K562 (cell line): ENCODE results near the gene REG4. TPM values are rescaled to one million over a fixed set of nuclear protein-coding genes. Genes with fewer than 3 reads are reported as not detected.
"Not testable (repeated sequence)": the region's sequence is repeated elsewhere in the genome, so short reads cannot be mapped to it uniquely, and the experiment has no call there.

Experiments
- ATAC-seq: fragments of 200-7000 bp; cut with Tn5 transposase; 3 replicates; pipeline ENCODE4 v1.9.1; 2020; ENCODE audit warnings: moderate library complexity
- BruUV-seq: library from RNA; stranded (reverse); fragments of 400-500 nt; replicated peaks from 2 replicates; lab custom pipeline; 2021; lab: Mats Ljungman, UMichigan
- CTCF ChIA-PET: fragments of 300-600 bp; formaldehyde crosslinking; extraction: SDS; loops from one replicate; lab custom pipeline; 2021; ENCODE audit warnings: low intra/inter-chr PET ratio; lab: Yijun Ruan, JAX
- POLR2A ChIA-PET: fragments of 300-600, 350-650 bp; sonication (Branson Sonifier 250); formaldehyde crosslinking; extraction: SDS; loops from one replicate; lab custom pipeline; 2021; ENCODE audit warnings: antibody characterized with exemption, inconsistent platforms; lab: Yijun Ruan, JAX
- DNase-seq, 4 experiments: peaks; one replicate each; pipeline versions ENCODE4 v3.0.0 to v3.0.0-alpha.2; 2011 to 2018; ENCODE audit warnings: low spot score in 3 of 4, mixed read lengths in 3 of 4; ENCODE audit errors: extremely low read depth in 1 of 4
- FAIRE-seq: peaks from 2 replicates; lab custom pipeline; 2011; peaks lifted over from hg19 to GRCh38; lab: Jason Lieb, UNC
- H2AFZ ChIP-seq: 2 replicates; pipeline ENCODE4 v1.6.0; 2011; ENCODE audit warnings: low read depth, low read length, control low read depth, inconsistent platforms
- H3K27ac ChIP-seq: fragments of 200-600 bp; 3 replicates; pipeline ENCODE4 v1.8.0; 2011; ENCODE audit warnings: low read depth, mild to moderate bottlenecking, control low read depth, inconsistent platforms, low read length, moderate library complexity, mixed read lengths; ENCODE audit errors: extremely low read depth
- H3K27me3 ChIP-seq, 2 experiments: fragments of 300-600 bp in 1 of 2; 2 replicates in 1 of 2; 3 replicates in 1 of 2; pipeline versions ENCODE4 v1.6.0 to v1.8.0; 2011; ENCODE audit warnings: inconsistent platforms in 2 of 2, low read length in 2 of 2, mild to moderate bottlenecking in 1 of 2, mixed read lengths in 1 of 2, moderate library complexity in 1 of 2; ENCODE audit not compliant: control insufficient read depth in 2 of 2, insufficient read depth in 2 of 2
- H3K36me3 ChIP-seq: fragments of 300-600 bp; 3 replicates; pipeline ENCODE4 v1.8.0; 2011; ENCODE audit warnings: mild to moderate bottlenecking, low read length, inconsistent platforms; ENCODE audit not compliant: control insufficient read depth, insufficient read depth
- H3K4me1 ChIP-seq, 2 experiments: fragments of 200-600 bp in 1 of 2; replicated peaks in 1 of 2; 2 replicates in 1 of 2; 3 replicates in 1 of 2; pipeline versions ENCODE4 v1.5.1 to v1.8.0; 2011; ENCODE audit warnings: inconsistent platforms in 2 of 2, low read length in 2 of 2, mild to moderate bottlenecking in 1 of 2, mixed read lengths in 1 of 2, moderate library complexity in 1 of 2; ENCODE audit not compliant: control insufficient read depth in 2 of 2, insufficient read depth in 2 of 2
- H3K4me2 ChIP-seq: 2 replicates; pipeline ENCODE4 v1.6.1; 2011; ENCODE audit warnings: low read length, control low read depth, inconsistent platforms, mixed read lengths; ENCODE audit not compliant: insufficient read depth
- H3K4me3 ChIP-seq: fragments of 200-600 bp; sonication (generic), shearing (Covaris generic); 2 replicates; pipeline ENCODE4 v1.5.1; 2016; ENCODE audit warnings: control low read depth, inconsistent platforms
- H3K79me2 ChIP-seq: fragments of 200-600 bp; 3 replicates; pipeline ENCODE4 v1.8.0; 2011; ENCODE audit warnings: low read length, inconsistent platforms; ENCODE audit not compliant: control insufficient read depth, insufficient read depth
- H3K9ac ChIP-seq, 2 experiments: 2 replicates each; pipeline versions ENCODE4 v1.6.0 to v1.6.1; 2011; ENCODE audit warnings: low read depth in 2 of 2, low read length in 2 of 2, control low read depth in 1 of 2, inconsistent platforms in 1 of 2, mild to moderate bottlenecking in 1 of 2, mixed read lengths in 1 of 2; ENCODE audit not compliant: insufficient read depth in 1 of 2
- H3K9me1 ChIP-seq: one replicate; pipeline ENCODE4 v1.6.0; 2011; ENCODE audit warnings: inconsistent platforms, mild to moderate bottlenecking, low read length, moderate library complexity; ENCODE audit not compliant: control insufficient read depth, insufficient read depth
- H3K9me3 ChIP-seq: replicated peaks from 2 replicates; pipeline ENCODE4 v1.5.1; 2011; ENCODE audit warnings: low read depth, low read length, inconsistent platforms; ENCODE audit not compliant: control insufficient read depth, insufficient read depth
- H4K20me1 ChIP-seq: replicated peaks from 2 replicates; pipeline ENCODE4 v1.6.1; 2011; ENCODE audit warnings: low read length, inconsistent platforms, mixed read lengths; ENCODE audit not compliant: control insufficient read depth, insufficient read depth
- ZMIZ1 ChIP-seq, 2 experiments: fragments of 150-350 bp in 1 of 2; IDR thresholded peaks; 2 replicates each; pipeline ENCODE4 v1.6.1; 2012 to 2016; ENCODE audit warnings: low read depth in 2 of 2, low read length in 2 of 2, mild to moderate bottlenecking in 1 of 2, moderate library complexity in 1 of 2
- in situ Hi-C: fragments of 300-500 bp; cut with MboI; formaldehyde crosslinking; loops from 4 replicates; pipeline ENCODE4 v1.15.0; 2018; ENCODE audit warnings: inconsistent platforms, mixed read lengths
- intact Hi-C: fragments of 100-400 bp; cut with micrococcal nuclease; formaldehyde crosslinking; loops from 2 replicates; pipeline ENCODE4 v1.14.2; 2022
- polyA plus RNA-seq, 8 experiments: library from polyadenylated mRNA; depleted of rRNA in 4 of 8; stranded (reverse) in 5 of 8; unstranded in 3 of 8; fragments of >200 nt; fragmentation: Nextera tagmentation in 2 of 8; fragmentation: Illumina TruSeq in 1 of 8; extraction: Ambion mirVana in 2 of 8; extraction: Trizol in 1 of 8; gene quantifications; 2 replicates each; pipeline versions ENCODE4 v1.2.1 to v1.2.3, GENCODE V29; 2011 to 2014; ENCODE audit warnings: inconsistent platforms in 1 of 8, missing spikeins in 1 of 8
- total RNA-seq, 7 experiments: library from RNA; depleted of rRNA in 6 of 7; stranded (reverse); fragments of >200 nt in 6 of 7; fragmentation: Illumina TruSeq in 2 of 7; extraction: Trizol in 2 of 7; gene quantifications; 2 replicates each; pipeline versions ENCODE4 v1.2.1 to v1.2.3, GENCODE V29; 2011 to 2021; ENCODE audit warnings: low replicate concordance in 1 of 7

The REG4 gene
- total and polyA plus RNA-seq, 9 of the 15 experiments (the other 6 are each of a cell fraction or from before 2014, with no cell fraction given) = not detected

- TF ChIP-seq ZMIZ1 (IDR thresholded peaks at IDR 0.05; ENCODE audit: low read depth in 2 of 2, low read length in 2 of 2) = no peak
These were observed 18.4 kb upstream of the REG4 start (continued) for GRCh38 chr1:119829625-119830024.

GRCh38 chr1:119829006-119829405 lies 17.7 kb upstream of the REG4 start:
- H2AFZ ChIP-seq, H3K9me1 ChIP-seq, BruUV-seq, FAIRE-seq, H3K4me1 ChIP-seq, H3K9me3 ChIP-seq, H3K27me3 ChIP-seq, in situ Hi-C loops, DNase-seq, H3K79me2 ChIP-seq, intact Hi-C loops, ATAC-seq, H3K36me3 ChIP-seq, H3K4me3 ChIP-seq, H3K9ac ChIP-seq, CTCF ChIA-PET, H4K20me1 ChIP-seq, H3K27ac ChIP-seq, H3K4me2 ChIP-seq: not testable (repeated sequence)
- POLR2A ChIA-PET = interaction anchor here (0.6 to 0.7 kb wide), 2 partner anchors 108 to 1021 kb away, joined by 3 read pairs; no protein-coding TSS in a partner anchor
